Urinary bladder (tissue), 4 donors: ENCODE data around the gene DYSF. TPM values are rescaled to one million over a fixed set of nuclear protein-coding genes. Genes with fewer than 3 reads are reported as not detected.
"Not testable (repeated sequence)": the region's sequence is repeated elsewhere in the genome, so short reads cannot be mapped to it uniquely, and the experiment has no call there.

Experiments
- DNase-seq: peaks from one replicate; pipeline ENCODE4 v3.0.0-alpha.2; 2015; ENCODE audit errors: extremely low spot score
- H3K27ac ChIP-seq: one replicate; pipeline ENCODE4 v1.5.1; 2013; ENCODE audit warnings: low read depth, mild to moderate bottlenecking, moderate library complexity
- H3K36me3 ChIP-seq: one replicate; pipeline ENCODE4 v1.6.1; 2013; ENCODE audit warnings: mild to moderate bottlenecking, moderate library complexity; ENCODE audit not compliant: insufficient read depth
- H3K4me1 ChIP-seq: one replicate; pipeline ENCODE4 v1.6.1; 2013; ENCODE audit warnings: mild to moderate bottlenecking, moderate library complexity; ENCODE audit not compliant: insufficient read depth
- H3K4me3 ChIP-seq: one replicate; pipeline ENCODE4 v1.5.1; 2013; ENCODE audit warnings: low read depth, low read length
- WGBS: extraction: QIAGEN DNeasy Blood & Tissue Kit; methylation state at CpG from one replicate; pipeline ENCODE4 v1.1.7; 2013; 5-methylcytosine and 5-hydroxymethylcytosine counted together
- polyA plus RNA-seq: library from polyadenylated mRNA; stranded (reverse); fragments of 200-250 nt; gene quantifications from one replicate; pipeline ENCODE4 v1.2.3, GENCODE V29; 2013
- total RNA-seq: library from RNA; depleted of rRNA; stranded (reverse); fragments of >200 nt; gene quantifications from one replicate; pipeline ENCODE4 v1.2.3, GENCODE V29; 2014
- donor health status: healthy with polysubstance abuse.
- donor health status: healthy.

DYSF gene
- 19.0 TPM for total RNA-seq
- polyA plus RNA-seq: 22.9 TPM

- Histone ChIP-seq H3K36me3 (no peaks in the 10 kb centered on the region), H3K4me1 (peaks cover 3% of the 10 kb centered on the region), H3K4me3 (peak within 1 kb of the TSS; percentile 38), H3K27ac (no peak within 1 kb of the TSS)
- no peak for DNase-seq
- 1% methylated on average over 66 of the region's 66 CpGs for WGBS
Observed at GRCh38 chr2:71453404-71454220, at the start of gene DYSF. DYSF (plus strand) TSS chr2:71453561.

- no peaks in the 10 kb centered on the region for H3K4me1 ChIP-seq
- no peak overlapping the region for H3K4me3 ChIP-seq
- H3K27ac ChIP-seq: no peak overlapping the region
- no peaks in the 10 kb centered on the region for H3K36me3 ChIP-seq
- 87% methylated on average over 3 of the region's 3 CpGs for WGBS
- no peak for DNase-seq
Observed at GRCh38 chr2:71409611-71410010, 43.8 kb upstream of the DYSF start.

- H3K27ac ChIP-seq: no peak overlapping the region
- no peaks in the 10 kb centered on the region for H3K4me1 ChIP-seq
- no peak for DNase-seq
- WGBS: 93% methylated on average over 4 of the region's 4 CpGs
- H3K4me3 ChIP-seq: no peak overlapping the region
- H3K36me3 ChIP-seq: no peaks in the 10 kb centered on the region
Observed at GRCh38 chr2:71410696-71411095, 42.7 kb upstream of the DYSF start.

- not testable (repeated sequence) for H3K27ac ChIP-seq, DNase-seq, H3K4me3 ChIP-seq, H3K4me1 ChIP-seq, H3K36me3 ChIP-seq
- WGBS: 27% methylated on average over 9 of the region's 15 CpGs
Observed at GRCh38 chr2:71416866-71417265, 36.5 kb upstream of the DYSF start.

- 38% methylated on average over 7 of the region's 16 CpGs for WGBS
- no peaks in the 10 kb centered on the region for H3K4me1 ChIP-seq
- no peak for DNase-seq
- H3K27ac ChIP-seq: peak overlapping the region; percentile 67
- H3K4me3 ChIP-seq: no peak overlapping the region
- no peaks in the 10 kb centered on the region for H3K36me3 ChIP-seq
Observed at GRCh38 chr2:71417300-71418202, 35.8 kb upstream of the DYSF start.

- WGBS: 81% methylated on average over 4 of the region's 4 CpGs
Observed at GRCh38 chr2:71419145-71419544, 34.2 kb upstream of the DYSF start.

GRCh38 chr2:71419976-71420375 is 33.4 kb upstream of the DYSF start:
- H3K4me3 ChIP-seq: no peak overlapping the region
- WGBS: 65% methylated on average over 1 of the region's 1 CpG
- no peaks in the 10 kb centered on the region for H3K4me1 ChIP-seq
- H3K27ac ChIP-seq: no peak overlapping the region
- H3K36me3 ChIP-seq: peaks cover 3% of the 10 kb centered on the region
- DNase-seq: no peak

More at GRCh38 chr2:71419145-71419544, 34.2 kb upstream of the DYSF start:
- H3K36me3 ChIP-seq: peaks cover 3% of the 10 kb centered on the region
- DNase-seq: no peak
- H3K27ac ChIP-seq: no peak overlapping the region
- H3K4me3 ChIP-seq: no peak overlapping the region
- no peaks in the 10 kb centered on the region for H3K4me1 ChIP-seq

GRCh38 chr2:71422786-71423185 is 30.6 kb upstream of the DYSF start:
- WGBS: 80% methylated on average over 2 of the region's 2 CpGs
- H3K27ac ChIP-seq: no peak overlapping the region
- no peaks in the 10 kb centered on the region for H3K4me1 ChIP-seq

GRCh38 chr2:71423817-71424420 is 29.4 kb upstream of the DYSF start:
- Histone ChIP-seq H3K4me1 (no peaks in the 10 kb centered on the region), H3K4me3 (no peak overlapping the region), H3K27ac (no peak overlapping the region), H3K36me3 (peaks cover 10% of the 10 kb centered on the region)
- no peak for DNase-seq
- 79% methylated on average over 3 of the region's 3 CpGs for WGBS

More at GRCh38 chr2:71422786-71423185, 30.6 kb upstream of the DYSF start:
- H3K4me3 ChIP-seq: no peak overlapping the region
- H3K36me3 ChIP-seq: peaks cover 8% of the 10 kb centered on the region
- DNase-seq: no peak

GRCh38 chr2:71426721-71427120 is 26.6 kb upstream of the DYSF start:
- 92% methylated on average over 2 of the region's 2 CpGs for WGBS
- Histone ChIP-seq H3K4me3 (no peak overlapping the region), H3K36me3 (peaks cover 14% of the 10 kb centered on the region), H3K27ac (no peak overlapping the region), H3K4me1 (no peaks in the 10 kb centered on the region)
- DNase-seq: no peak

GRCh38 chr2:71428472-71429383 is 24.6 kb upstream of the DYSF start:
- Histone ChIP-seq H3K36me3 (peaks cover 14% of the 10 kb centered on the region), H3K4me1 (no peaks in the 10 kb centered on the region), H3K27ac (no peak overlapping the region), H3K4me3 (no peak overlapping the region)
- no peak for DNase-seq
- 96% methylated on average over 3 of the region's 3 CpGs for WGBS

GRCh38 chr2:71445142-71445541 is 8.2 kb upstream of the DYSF start:
- H3K36me3 ChIP-seq, H3K4me3 ChIP-seq, H3K27ac ChIP-seq, H3K4me1 ChIP-seq, DNase-seq: not testable (repeated sequence)
- WGBS: 41% methylated on average over 5 of the region's 5 CpGs

GRCh38 chr2:71446505-71446904 is 6.9 kb upstream of the DYSF start:
- Histone ChIP-seq H3K36me3 (no peaks in the 10 kb centered on the region), H3K27ac (no peak overlapping the region), H3K4me1 (no peaks in the 10 kb centered on the region), H3K4me3 (no peak overlapping the region)
- WGBS: 98% methylated on average over 1 of the region's 1 CpG
- DNase-seq: no peak
